Fibroblast of the aortic adventitia (primary cell): Measurements from ENCODE around the gene CATSPER3. TPM values are rescaled to one million over a fixed set of nuclear protein-coding genes. Genes with fewer than 3 reads are reported as not detected.

Source experiments
- DNase-seq: peaks from one replicate; pipeline ENCODE4 v3.0.0-alpha.2; 2010; ENCODE audit warnings: low read depth
- H3K4me3 ChIP-seq: 2 replicates; pipeline ENCODE4 v1.5.1; 2011; ENCODE audit warnings: low read depth, mild to moderate bottlenecking, control low read depth, low read length, moderate library complexity
- CTCF ChIP-seq: IDR thresholded peaks from 2 replicates; pipeline ENCODE4 v1.5.1; 2011; ENCODE audit warnings: mild to moderate bottlenecking, low read length, control low read depth, inconsistent platforms; ENCODE audit not compliant: insufficient read depth
- total RNA-seq: library from RNA; depleted of rRNA; stranded (reverse); fragments of >200 nt; gene quantifications from 2 replicates; pipeline ENCODE4 v1.2.3, GENCODE V29; 2012; ENCODE audit warnings: low replicate concordance

Gene CATSPER3
- total RNA-seq, 1 donor: 0.09 TPM

GRCh38 chr5:135040333-135041144, 72.8 kb downstream of the CATSPER3 start:
- no peak for TF ChIP-seq CTCF
- H3K4me3 ChIP-seq: no peak overlapping the region
- DNase-seq: no peak

- TF ChIP-seq CTCF: no peak
- no peak overlapping the region for H3K4me3 ChIP-seq
Observed at GRCh38 chr5:135041145-135041587, 73.5 kb downstream of the CATSPER3 start.

GRCh38 chr5:135041726-135042125, 74.0 kb downstream of the CATSPER3 start:
- no peak for TF ChIP-seq CTCF
- DNase-seq: no peak
- H3K4me3 ChIP-seq: no peak overlapping the region

More at GRCh38 chr5:135041145-135041587, 73.5 kb downstream of the CATSPER3 start:
- DNase-seq: no peak

GRCh38 chr5:135042595-135042994, 74.9 kb downstream of the CATSPER3 start:
- TF ChIP-seq CTCF: no peak
- no peak for DNase-seq
- H3K4me3 ChIP-seq: no peak overlapping the region

GRCh38 chr5:135045488-135045887, 77.8 kb downstream of the CATSPER3 start:
- TF ChIP-seq CTCF: no peak
- DNase-seq: no peak
- H3K4me3 ChIP-seq: no peak overlapping the region

- DNase-seq: no peak
- no peak overlapping the region for H3K4me3 ChIP-seq
- no peak for TF ChIP-seq CTCF
Observed at GRCh38 chr5:135046661-135047346, 79.1 kb downstream of the CATSPER3 start.
